Adipose tissue (tissue), 3 donors: ENCODE measurements around the gene AVPR2. TPM values are rescaled to one million over a fixed set of nuclear protein-coding genes. Genes with fewer than 3 reads are reported as not detected.

Experiments used
- H3K27ac ChIP-seq: one replicate; pipeline ENCODE4 v1.5.1; 2013; ENCODE audit warnings: low read depth, low read length
- WGBS, 3 donors: extraction: QIAGEN DNeasy Blood & Tissue Kit; methylation state at CpG; one replicate each; pipeline ENCODE4 v1.1.7; 2013; 5-methylcytosine and 5-hydroxymethylcytosine counted together
- polyA plus RNA-seq, 3 donors: library from polyadenylated mRNA; stranded (reverse); fragments of 200-250 nt; gene quantifications; one replicate each; pipeline ENCODE4 v1.2.3, GENCODE V29; 2013
- donor health status: healthy with polysubstance abuse.
- donor health status: Bipolar disorder and iron deficiency.
- donor health status: healthy.

Gene AVPR2
- polyA plus RNA-seq, 3 donors = 1.3 to 7.1 (median 5.9) TPM

- 83 to 91% (median 85%) methylated on average over 9 to 31 of the region's 31 CpGs for WGBS, 3 donors
Observed at GRCh38 chrX:153869473-153870287, 34.8 kb upstream of the AVPR2 start.

GRCh38 chrX:153870288-153870690 lies 34.2 kb upstream of the AVPR2 start:
- no peak overlapping the region for H3K27ac ChIP-seq
- WGBS, 3 donors = 73 to 90% (median 78%) methylated on average over 9 to 11 of the region's 11 CpGs

More at GRCh38 chrX:153869473-153870287, 34.8 kb upstream of the AVPR2 start:
- no peak overlapping the region for H3K27ac ChIP-seq

- 50 to 62% (median 54%) methylated on average over 9 to 21 of the region's 21 CpGs for WGBS, 3 donors
- H3K27ac ChIP-seq = no peak overlapping the region
Observed at GRCh38 chrX:153870791-153871360, 33.6 kb upstream of the AVPR2 start.

- 14 to 32% (median 28%) methylated on average over 5 to 6 of the region's 6 CpGs for WGBS, 3 donors
- H3K27ac ChIP-seq = no peak overlapping the region
Observed at GRCh38 chrX:153871451-153871850, 33.0 kb upstream of the AVPR2 start.

GRCh38 chrX:153871946-153872878 lies 32.3 kb upstream of the AVPR2 start:
- no peak overlapping the region for H3K27ac ChIP-seq
- WGBS, 3 donors = 74 to 82% (median 76%) methylated on average over 20 to 29 of the region's 29 CpGs

GRCh38 chrX:153873282-153874084 lies 31.0 kb upstream of the AVPR2 start:
- no peak overlapping the region for H3K27ac ChIP-seq
- 9 to 49% (median 45%) methylated on average over 2 to 7 of the region's 7 CpGs for WGBS, 3 donors

GRCh38 chrX:153874085-153874365 lies 30.4 kb upstream of the AVPR2 start:
- WGBS, 3 donors = 53 to 56% methylated on average over 3 of the region's 3 CpGs; no CpG with 5 or more reads in 1 of the 3 donors
- no peak overlapping the region for H3K27ac ChIP-seq

GRCh38 chrX:153874366-153875125 lies 29.9 kb upstream of the AVPR2 start:
- 72 to 85% (median 85%) methylated on average over 13 of the region's 13 CpGs for WGBS, 3 donors
- H3K27ac ChIP-seq = no peak overlapping the region

GRCh38 chrX:153875391-153876111 lies 28.9 kb upstream of the AVPR2 start:
- WGBS, 3 donors = 0 to 13% (median 2%) methylated on average over 1 to 39 of the region's 42 CpGs
- no peak overlapping the region for H3K27ac ChIP-seq

- no peak overlapping the region for H3K27ac ChIP-seq
- WGBS, 3 donors = 61 to 68% (median 64%) methylated on average over 3 of the region's 3 CpGs
Observed at GRCh38 chrX:153876112-153876491, 28.4 kb upstream of the AVPR2 start.

- H3K27ac ChIP-seq = no peak overlapping the region
- 74 to 79% (median 77%) methylated on average over 8 of the region's 8 CpGs for WGBS, 3 donors
Observed at GRCh38 chrX:153877571-153878261, 26.8 kb upstream of the AVPR2 start.

- WGBS, 3 donors = 31 to 44% (median 37%) methylated on average over 4 to 5 of the region's 5 CpGs
- H3K27ac ChIP-seq = no peak overlapping the region
Observed at GRCh38 chrX:153878345-153878744, 26.1 kb upstream of the AVPR2 start.

- no peak overlapping the region for H3K27ac ChIP-seq
- 5 to 22% (median 10%) methylated on average over 22 to 28 of the region's 28 CpGs for WGBS, 3 donors
Observed at GRCh38 chrX:153878969-153879653, 25.4 kb upstream of the AVPR2 start.

GRCh38 chrX:153879741-153880439 lies 24.6 kb upstream of the AVPR2 start:
- H3K27ac ChIP-seq = no peak overlapping the region
- 63 to 69% (median 67%) methylated on average over 9 to 12 of the region's 12 CpGs for WGBS, 3 donors

- WGBS, 3 donors = 30 to 40% (median 34%) methylated on average over 1 to 6 of the region's 6 CpGs
- no peak overlapping the region for H3K27ac ChIP-seq
Observed at GRCh38 chrX:153880440-153880815, 24.0 kb upstream of the AVPR2 start.
